HCT116 (cell line): Measurements from ENCODE around the gene TUBD1. TPM values are rescaled to one million over a fixed set of nuclear protein-coding genes. Genes with fewer than 3 reads are reported as not detected.

Experiments
- ATAC-seq: fragments of 200-7000 bp; cut with Tn5 transposase; 2 replicates; pipeline ENCODE4 v1.9.1; 2020; ENCODE audit warnings: mild to moderate bottlenecking, moderate library complexity
- BruUV-seq: library from RNA; stranded (reverse); fragments of 400-500 nt; replicated peaks from 2 replicates; lab custom pipeline; 2021; lab: Mats Ljungman, UMichigan
- CTCF ChIA-PET: fragments of 300-600 bp; sonication (Branson Sonifier 250); formaldehyde crosslinking; loops from one replicate; lab custom pipeline; 2021; ENCODE audit warnings: antibody characterized with exemption; lab: Charles Lee
- POLR2A ChIA-PET: fragments of 300-600, 350-600 bp; sonication (Branson Sonifier 250); formaldehyde crosslinking; loops from one replicate; lab custom pipeline; 2021; ENCODE audit warnings: antibody characterized with exemption; lab: Charles Lee
- RAD21 ChIA-PET, 2 experiments: fragments of 300-600 bp; sonication (Branson Sonifier 250); formaldehyde crosslinking; loops; one replicate each; lab custom pipeline; 2023; ENCODE audit warnings: low total read pairs in 2 of 2; ENCODE audit not compliant: uncharacterized antibody in 2 of 2, unreplicated experiment in 2 of 2, low non-redundant PET in 1 of 2; lab: Charles Lee
- DNase-seq: peaks from one replicate; pipeline ENCODE4 v3.0.0-alpha.2; 2010; ENCODE audit warnings: low read depth, low spot score
- H2AFZ ChIP-seq: fragments of 200-600 bp; shearing (Covaris generic), sonication (generic); 2 replicates; pipeline ENCODE4 v1.6.1; 2017; ENCODE audit warnings: low read depth, mixed run types, mixed read lengths, antibody characterized with exemption, low read length; ENCODE audit not compliant: poor library complexity, severe bottlenecking
- H3K27ac ChIP-seq: 2 replicates; pipeline ENCODE4 v1.5.1; 2012; ENCODE audit warnings: low read depth, low read length
- H3K27me3 ChIP-seq: fragments of 200-600 bp; sonication (generic); 2 replicates; pipeline ENCODE4 v1.6.1; 2016; ENCODE audit warnings: mixed run types, low read length, mixed read lengths; ENCODE audit not compliant: insufficient read depth
- H3K36me3 ChIP-seq, 2 experiments: fragments of 200-500 bp in 1 of 2; fragments of 200-600 bp in 1 of 2; sonication (Bioruptor generic) in 1 of 2; sonication (generic) in 1 of 2; 2 replicates each; pipeline versions ENCODE4 v1.5.1 to v1.6.1; 2014 to 2016; ENCODE audit warnings: low read length in 2 of 2, inconsistent platforms in 1 of 2, mixed read lengths in 1 of 2, mixed run types in 1 of 2; ENCODE audit not compliant: insufficient read depth in 2 of 2, control insufficient read depth in 1 of 2
- H3K4me1 ChIP-seq, 2 experiments: fragments of 200-600 bp in 1 of 2; sonication (generic) in 1 of 2; 2 replicates each; pipeline versions ENCODE4 v1.5.1 to v1.6.1; 2012 to 2017; ENCODE audit warnings: low read length in 2 of 2, inconsistent platforms in 1 of 2, mild to moderate bottlenecking in 1 of 2, mixed read lengths in 1 of 2, mixed run types in 1 of 2, moderate library complexity in 1 of 2; ENCODE audit not compliant: insufficient read depth in 2 of 2, control insufficient read depth in 1 of 2
- H3K4me2 ChIP-seq: fragments of 200-600 bp; sonication (generic); 2 replicates; pipeline ENCODE4 v1.6.1; 2017; ENCODE audit warnings: mixed run types, low read length, mixed read lengths
- H3K4me3 ChIP-seq, 2 experiments: fragments of 200-600 bp in 1 of 2; sonication (generic) in 1 of 2; replicated peaks in 1 of 2; 2 replicates each; pipeline ENCODE4 v1.5.1; 2011 to 2016; ENCODE audit warnings: low read length in 2 of 2, control low read depth in 1 of 2, low read depth in 1 of 2, mild to moderate bottlenecking in 1 of 2, mixed read lengths in 1 of 2, mixed run types in 1 of 2
- H3K79me2 ChIP-seq: fragments of 200-600 bp; sonication (generic); 2 replicates; pipeline ENCODE4 v1.6.1; 2017; ENCODE audit warnings: mild to moderate bottlenecking, mixed run types, low read length, moderate library complexity, mixed read lengths; ENCODE audit not compliant: insufficient read depth
- H3K9ac ChIP-seq: fragments of 200-600 bp; sonication (generic); 2 replicates; pipeline ENCODE4 v1.6.1; 2016; ENCODE audit warnings: low read length, mixed read lengths
- H3K9me2 ChIP-seq: fragments of 200-600 bp; sonication (generic), shearing (Covaris generic); 2 replicates; pipeline ENCODE4 v1.6.1; 2017; ENCODE audit warnings: mixed run types, mild to moderate bottlenecking, moderate library complexity; ENCODE audit not compliant: insufficient read depth
- H3K9me3 ChIP-seq, 2 experiments: fragments of 200-500 bp in 1 of 2; fragments of 200-600 bp in 1 of 2; sonication (Bioruptor generic) in 1 of 2; sonication (generic) in 1 of 2; 2 replicates each; pipeline ENCODE4 v1.6.1; 2014 to 2017; ENCODE audit warnings: low read length in 2 of 2, mixed read lengths in 2 of 2, inconsistent platforms in 1 of 2, low read depth in 1 of 2, mild to moderate bottlenecking in 1 of 2, mixed run types in 1 of 2, moderate library complexity in 1 of 2; ENCODE audit not compliant: control insufficient read depth in 1 of 2, insufficient read depth in 1 of 2
- H4K20me1 ChIP-seq: fragments of 200-600 bp; sonication (generic), shearing (Covaris generic); 2 replicates; pipeline ENCODE4 v1.6.1; 2017; ENCODE audit warnings: mixed run types, mild to moderate bottlenecking, moderate library complexity; ENCODE audit not compliant: insufficient read depth
- CBX3 ChIP-seq: IDR thresholded peaks from 2 replicates; pipeline ENCODE4 v1.6.1; 2012; ENCODE audit warnings: low read depth
- CEBPB ChIP-seq: IDR thresholded peaks from 2 replicates; pipeline ENCODE4 v1.6.1; 2012; ENCODE audit warnings: low read depth
- ELF1 ChIP-seq: IDR thresholded peaks from 2 replicates; pipeline ENCODE4 v1.6.1; 2012; ENCODE audit warnings: low read depth, borderline replicate concordance
- EZH2phosphoT487 ChIP-seq: fragments of 200-600 bp; IDR thresholded peaks from 2 replicates; pipeline ENCODE4 v1.6.1; 2018; ENCODE audit warnings: antibody characterized with exemption, borderline replicate concordance
- FOSL1 ChIP-seq: IDR thresholded peaks from 2 replicates; pipeline ENCODE4 v1.6.1; 2012; ENCODE audit warnings: low read depth
- JUND ChIP-seq: IDR thresholded peaks from 2 replicates; pipeline ENCODE4 v1.6.1; 2012
- POLR2A ChIP-seq: IDR thresholded peaks from 2 replicates; pipeline ENCODE4 v1.7.0; 2011; ENCODE audit warnings: borderline replicate concordance; ENCODE audit not compliant: insufficient read depth, insufficient read length; ENCODE audit errors: extremely low read depth
- POLR2AphosphoS5 ChIP-seq: IDR thresholded peaks from 2 replicates; pipeline ENCODE4 v1.6.1; 2011; ENCODE audit warnings: mild to moderate bottlenecking, low read depth, low read length, moderate library complexity
- RAD21 ChIP-seq: IDR thresholded peaks from 2 replicates; pipeline ENCODE4 v1.6.1; 2012; ENCODE audit warnings: low read depth, mild to moderate bottlenecking
- SIN3A ChIP-seq: IDR thresholded peaks from 2 replicates; pipeline ENCODE4 v1.6.1; 2012; ENCODE audit warnings: low read depth
- SP1 ChIP-seq: IDR thresholded peaks from 2 replicates; pipeline ENCODE4 v1.6.1; 2012; ENCODE audit warnings: low read depth
- ZFX ChIP-seq: fragments of 450-650 bp; IDR thresholded peaks from 2 replicates; pipeline ENCODE4 v1.6.1; 2017
- intact Hi-C: fragments of 100-400 bp; cut with micrococcal nuclease; formaldehyde crosslinking; loops from 2 replicates; pipeline ENCODE4 v1.10.0; 2022
- total RNA-seq: library from RNA; stranded (reverse); gene quantifications from one replicate; pipeline ENCODE4 v1.2.1, GENCODE V29; 2021; ENCODE audit not compliant: unreplicated experiment
- TF ChIP-seq, protein P1 (sequence below), 3 experiments: fragments of 200-600 bp in 1 of 3; sonication (generic) in 1 of 3; IDR thresholded peaks in 2 of 3; conservative IDR thresholded peaks in 1 of 3; 2 replicates each; pipeline ENCODE4 v1.5.1; 2012 to 2017; ENCODE audit warnings: low read depth in 2 of 3, low read length in 2 of 3, antibody characterized with exemption in 1 of 3, borderline replicate concordance in 1 of 3, control low read depth in 1 of 3, mild to moderate bottlenecking in 1 of 3, mixed read lengths in 1 of 3, mixed run types in 1 of 3, moderate library complexity in 1 of 3; ENCODE audit not compliant: insufficient read depth in 1 of 3
- TF ChIP-seq, protein P2 (sequence below): IDR thresholded peaks from 2 replicates; pipeline ENCODE4 v1.6.1; 2012
- TF ChIP-seq, protein P3 (sequence below): IDR thresholded peaks from 2 replicates; pipeline ENCODE4 v1.6.1; 2011; ENCODE audit warnings: mild to moderate bottlenecking, low read length, moderate library complexity; ENCODE audit not compliant: insufficient replicate concordance; ENCODE audit errors: extremely low read depth
- TF ChIP-seq, protein P4 (sequence below): IDR thresholded peaks from 2 replicates; pipeline ENCODE4 v1.6.1; 2012; ENCODE audit warnings: low read depth

TUBD1 gene
- total RNA-seq, 1 experiment from 2014 or later: 13.0 TPM

DNA sequence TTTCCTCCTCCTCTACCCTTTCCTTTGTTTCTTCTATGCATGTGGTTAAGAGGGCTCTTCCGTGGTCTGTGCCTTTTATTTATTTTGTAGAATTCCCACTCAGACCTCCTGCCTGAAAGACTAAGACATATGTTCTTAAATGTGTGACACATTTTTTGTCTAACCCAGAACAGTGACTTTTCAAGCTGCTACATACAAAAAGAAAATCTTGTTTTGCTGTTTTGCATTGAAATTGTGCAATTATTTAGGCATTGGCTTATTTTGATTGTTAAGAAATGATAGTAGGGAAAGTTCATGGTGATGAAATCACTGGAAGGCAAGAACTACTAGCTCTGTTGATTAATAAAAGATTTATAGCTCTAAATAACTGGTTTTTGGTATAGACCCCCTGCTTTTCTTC lies 76.8 kb downstream of the TUBD1 start (continued):
- TF ChIP-seq, protein P1, sequence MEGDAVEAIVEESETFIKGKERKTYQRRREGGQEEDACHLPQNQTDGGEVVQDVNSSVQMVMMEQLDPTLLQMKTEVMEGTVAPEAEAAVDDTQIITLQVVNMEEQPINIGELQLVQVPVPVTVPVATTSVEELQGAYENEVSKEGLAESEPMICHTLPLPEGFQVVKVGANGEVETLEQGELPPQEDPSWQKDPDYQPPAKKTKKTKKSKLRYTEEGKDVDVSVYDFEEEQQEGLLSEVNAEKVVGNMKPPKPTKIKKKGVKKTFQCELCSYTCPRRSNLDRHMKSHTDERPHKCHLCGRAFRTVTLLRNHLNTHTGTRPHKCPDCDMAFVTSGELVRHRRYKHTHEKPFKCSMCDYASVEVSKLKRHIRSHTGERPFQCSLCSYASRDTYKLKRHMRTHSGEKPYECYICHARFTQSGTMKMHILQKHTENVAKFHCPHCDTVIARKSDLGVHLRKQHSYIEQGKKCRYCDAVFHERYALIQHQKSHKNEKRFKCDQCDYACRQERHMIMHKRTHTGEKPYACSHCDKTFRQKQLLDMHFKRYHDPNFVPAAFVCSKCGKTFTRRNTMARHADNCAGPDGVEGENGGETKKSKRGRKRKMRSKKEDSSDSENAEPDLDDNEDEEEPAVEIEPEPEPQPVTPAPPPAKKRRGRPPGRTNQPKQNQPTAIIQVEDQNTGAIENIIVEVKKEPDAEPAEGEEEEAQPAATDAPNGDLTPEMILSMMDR (IDR thresholded peaks at IDR 0.05 in 2 of 3, conservative IDR thresholded peaks at IDR 0.05 in 1 of 3; ENCODE audit: borderline replicate concordance in 1 of 3, insufficient read depth in 1 of 3, low read depth in 2 of 3, low read length in 2 of 3): no peak
- TF ChIP-seq EZH2phosphoT487: no peak
- TF ChIP-seq POLR2A: no peak
- TF ChIP-seq, protein P2, sequence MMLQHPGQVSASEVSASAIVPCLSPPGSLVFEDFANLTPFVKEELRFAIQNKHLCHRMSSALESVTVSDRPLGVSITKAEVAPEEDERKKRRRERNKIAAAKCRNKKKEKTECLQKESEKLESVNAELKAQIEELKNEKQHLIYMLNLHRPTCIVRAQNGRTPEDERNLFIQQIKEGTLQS: no peak
- TF ChIP-seq SIN3A: no peak
- TF ChIP-seq POLR2AphosphoS5: no peak

DNA sequence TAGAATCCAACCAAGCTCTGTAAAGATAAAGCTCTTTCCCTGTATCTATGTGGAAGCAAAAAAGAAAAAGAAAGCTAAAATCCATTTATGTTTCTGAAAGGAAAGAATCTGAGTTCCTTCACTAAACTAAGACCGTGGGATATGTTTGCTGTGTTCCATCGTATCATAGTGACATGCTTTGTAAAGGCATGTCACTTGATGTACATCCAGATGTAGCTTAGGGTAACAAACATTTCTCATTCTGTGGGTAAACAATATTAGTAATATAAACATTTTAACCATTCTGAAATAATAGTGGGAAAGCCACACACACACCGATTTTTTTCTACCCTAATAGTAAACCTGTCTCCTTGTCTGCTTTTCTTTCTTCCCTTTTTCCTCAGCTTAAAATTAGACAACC lies 78.1 kb downstream of the TUBD1 start:
- Histone ChIP-seq H3K9me2 (no peaks in the 10 kb centered on the region), H3K9me3 (no peaks in the 10 kb centered on the region), H3K4me2 (no peak overlapping the region), H3K4me1 (peaks cover 12 to 21% of the 10 kb centered on the region in 2 experiments), H2AFZ (no peak overlapping the region), H3K36me3 (peaks cover 2 to 13% of the 10 kb centered on the region in 2 experiments; a peak in 1 of 4 replicates), H4K20me1 (no peaks in the 10 kb centered on the region), H3K27ac (no peak overlapping the region), H3K27me3 (no peaks in the 10 kb centered on the region), H3K9ac (no peak overlapping the region), H3K79me2 (no peaks in the 10 kb centered on the region), H3K4me3 (no peak overlapping the region)
- intact Hi-C loops: no loop called here
- DNase-seq (no peak), ATAC-seq (no peak)
- BruUV-seq: no TSS peak
- ChIA-PET POLR2A (interaction anchor here (0.6 to 1.4 kb wide), 4 partner anchors 11 to 18 kb away, joined by 3 to 5 read pairs (median 4); no protein-coding TSS in a partner anchor), CTCF (interaction anchor here (0.7 kb wide), 1 partner anchor 45 kb away, joined by 3 read pairs; no protein-coding TSS in a partner anchor), RAD21 (no interaction called here)
- TF ChIP-seq FOSL1: no peak
- no peak for TF ChIP-seq JUND
- TF ChIP-seq, protein P1 (IDR thresholded peaks at IDR 0.05 in 2 of 3, conservative IDR thresholded peaks at IDR 0.05 in 1 of 3; ENCODE audit: borderline replicate concordance in 1 of 3, insufficient read depth in 1 of 3, low read depth in 2 of 3, low read length in 2 of 3): no peak
- no peak for TF ChIP-seq ELF1
- TF ChIP-seq ZFX: no peak
- no peak for TF ChIP-seq CBX3
- TF ChIP-seq RAD21: no peak
- no peak for TF ChIP-seq SIN3A
- TF ChIP-seq CEBPB: no peak
- TF ChIP-seq, protein P3, sequence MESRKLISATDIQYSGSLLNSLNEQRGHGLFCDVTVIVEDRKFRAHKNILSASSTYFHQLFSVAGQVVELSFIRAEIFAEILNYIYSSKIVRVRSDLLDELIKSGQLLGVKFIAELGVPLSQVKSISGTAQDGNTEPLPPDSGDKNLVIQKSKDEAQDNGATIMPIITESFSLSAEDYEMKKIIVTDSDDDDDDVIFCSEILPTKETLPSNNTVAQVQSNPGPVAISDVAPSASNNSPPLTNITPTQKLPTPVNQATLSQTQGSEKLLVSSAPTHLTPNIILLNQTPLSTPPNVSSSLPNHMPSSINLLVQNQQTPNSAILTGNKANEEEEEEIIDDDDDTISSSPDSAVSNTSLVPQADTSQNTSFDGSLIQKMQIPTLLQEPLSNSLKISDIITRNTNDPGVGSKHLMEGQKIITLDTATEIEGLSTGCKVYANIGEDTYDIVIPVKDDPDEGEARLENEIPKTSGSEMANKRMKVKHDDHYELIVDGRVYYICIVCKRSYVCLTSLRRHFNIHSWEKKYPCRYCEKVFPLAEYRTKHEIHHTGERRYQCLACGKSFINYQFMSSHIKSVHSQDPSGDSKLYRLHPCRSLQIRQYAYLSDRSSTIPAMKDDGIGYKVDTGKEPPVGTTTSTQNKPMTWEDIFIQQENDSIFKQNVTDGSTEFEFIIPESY: no peak
- TF ChIP-seq, protein P4, sequence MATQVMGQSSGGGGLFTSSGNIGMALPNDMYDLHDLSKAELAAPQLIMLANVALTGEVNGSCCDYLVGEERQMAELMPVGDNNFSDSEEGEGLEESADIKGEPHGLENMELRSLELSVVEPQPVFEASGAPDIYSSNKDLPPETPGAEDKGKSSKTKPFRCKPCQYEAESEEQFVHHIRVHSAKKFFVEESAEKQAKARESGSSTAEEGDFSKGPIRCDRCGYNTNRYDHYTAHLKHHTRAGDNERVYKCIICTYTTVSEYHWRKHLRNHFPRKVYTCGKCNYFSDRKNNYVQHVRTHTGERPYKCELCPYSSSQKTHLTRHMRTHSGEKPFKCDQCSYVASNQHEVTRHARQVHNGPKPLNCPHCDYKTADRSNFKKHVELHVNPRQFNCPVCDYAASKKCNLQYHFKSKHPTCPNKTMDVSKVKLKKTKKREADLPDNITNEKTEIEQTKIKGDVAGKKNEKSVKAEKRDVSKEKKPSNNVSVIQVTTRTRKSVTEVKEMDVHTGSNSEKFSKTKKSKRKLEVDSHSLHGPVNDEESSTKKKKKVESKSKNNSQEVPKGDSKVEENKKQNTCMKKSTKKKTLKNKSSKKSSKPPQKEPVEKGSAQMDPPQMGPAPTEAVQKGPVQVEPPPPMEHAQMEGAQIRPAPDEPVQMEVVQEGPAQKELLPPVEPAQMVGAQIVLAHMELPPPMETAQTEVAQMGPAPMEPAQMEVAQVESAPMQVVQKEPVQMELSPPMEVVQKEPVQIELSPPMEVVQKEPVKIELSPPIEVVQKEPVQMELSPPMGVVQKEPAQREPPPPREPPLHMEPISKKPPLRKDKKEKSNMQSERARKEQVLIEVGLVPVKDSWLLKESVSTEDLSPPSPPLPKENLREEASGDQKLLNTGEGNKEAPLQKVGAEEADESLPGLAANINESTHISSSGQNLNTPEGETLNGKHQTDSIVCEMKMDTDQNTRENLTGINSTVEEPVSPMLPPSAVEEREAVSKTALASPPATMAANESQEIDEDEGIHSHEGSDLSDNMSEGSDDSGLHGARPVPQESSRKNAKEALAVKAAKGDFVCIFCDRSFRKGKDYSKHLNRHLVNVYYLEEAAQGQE: no peak
- no peak for TF ChIP-seq SP1
